Esophagus (tissue), 2 donors: Measurements from ENCODE around the gene DENND2D. TPM values are rescaled to one million over a fixed set of nuclear protein-coding genes. Genes with fewer than 3 reads are reported as not detected.

Source experiments
- H3K27ac ChIP-seq, 2 donors: one replicate each; pipeline ENCODE4 v1.5.1; 2013; ENCODE audit warnings: low read depth in 2 of 2, mild to moderate bottlenecking in 2 of 2, inconsistent platforms in 1 of 2, low read length in 1 of 2, moderate library complexity in 1 of 2
- H3K27me3 ChIP-seq, 2 donors: one replicate each; pipeline ENCODE4 v1.6.1; 2013; ENCODE audit warnings: low read length in 2 of 2, control low read depth in 1 of 2, mild to moderate bottlenecking in 1 of 2; ENCODE audit not compliant: insufficient read depth in 2 of 2, control insufficient read depth in 1 of 2
- H3K36me3 ChIP-seq, 2 donors: one replicate each; pipeline ENCODE4 v1.6.1; 2013; ENCODE audit warnings: low read length in 1 of 2; ENCODE audit not compliant: control insufficient read depth in 2 of 2, insufficient read depth in 2 of 2
- H3K4me1 ChIP-seq, 2 donors: one replicate each; pipeline ENCODE4 v1.6.1; 2013; ENCODE audit warnings: low read length in 1 of 2; ENCODE audit not compliant: control insufficient read depth in 2 of 2, insufficient read depth in 2 of 2
- H3K4me3 ChIP-seq, 2 donors: one replicate each; pipeline ENCODE4 v1.5.1; 2013; ENCODE audit warnings: low read length in 2 of 2, mild to moderate bottlenecking in 2 of 2, low read depth in 1 of 2, moderate library complexity in 1 of 2
- H3K9me3 ChIP-seq, 2 donors: one replicate each; pipeline ENCODE4 v1.6.1; 2013; ENCODE audit warnings: mild to moderate bottlenecking in 2 of 2, low read depth in 1 of 2, low read length in 1 of 2, moderate library complexity in 1 of 2; ENCODE audit not compliant: control insufficient read depth in 2 of 2, insufficient read depth in 1 of 2
- WGBS, 2 donors: extraction: QIAGEN DNeasy Blood & Tissue Kit; methylation state at CpG; one replicate each; pipeline ENCODE4 v1.1.7; 2013; 5-methylcytosine and 5-hydroxymethylcytosine counted together
- polyA plus RNA-seq, 2 donors: library from polyadenylated mRNA; stranded (reverse); fragments of 200-250 nt; gene quantifications; one replicate each; pipeline ENCODE4 v1.2.3, GENCODE V29; 2013
- donor health status: healthy with polysubstance abuse.
- donor health status: Bipolar disorder and iron deficiency.

Gene DENND2D
- polyA plus RNA-seq, 2 donors, result 39.1 to 54.8 TPM

DNA sequence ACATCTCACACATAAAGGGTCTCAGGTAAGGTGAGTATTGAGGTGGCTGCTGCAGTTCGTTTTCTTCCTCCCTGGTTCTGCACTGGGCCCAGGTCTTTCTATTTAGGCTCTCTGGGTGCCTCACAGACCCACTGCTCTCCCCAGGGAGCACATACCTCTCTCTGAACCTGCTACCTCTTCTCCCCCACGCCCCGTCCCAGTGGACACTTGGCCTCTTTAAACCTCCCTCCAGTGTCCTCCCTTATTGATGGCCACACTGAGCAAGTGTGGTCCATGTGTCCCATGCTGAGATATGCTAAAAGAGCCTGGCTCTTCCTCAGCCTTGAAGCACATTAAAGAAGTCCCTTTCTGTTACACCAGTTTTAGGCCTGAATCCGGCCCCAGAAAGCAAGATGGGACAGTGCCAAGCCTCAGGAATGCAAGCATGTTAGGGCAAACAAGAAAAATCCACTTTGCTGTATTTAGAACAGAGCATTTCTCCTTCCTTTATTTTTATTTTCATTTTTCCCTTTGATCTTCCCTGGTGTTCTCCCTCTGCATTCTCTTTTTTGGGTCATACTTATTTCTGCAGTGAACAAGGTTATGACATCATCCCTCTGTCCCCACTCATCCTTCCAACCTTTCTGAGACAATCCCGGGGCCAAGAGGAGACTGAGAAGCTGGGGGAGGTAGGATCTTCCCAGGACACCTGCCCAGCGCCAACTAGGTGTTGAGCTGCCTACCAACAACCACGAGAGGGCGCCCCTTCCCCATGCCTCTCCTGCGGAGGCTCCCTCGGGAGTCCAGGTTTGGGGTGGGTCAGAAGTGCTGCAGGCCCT lies 22.1 kb upstream of the DENND2D start:
- Histone ChIP-seq H3K4me1 (no peaks in the 10 kb centered on the region), H3K36me3 (no peaks in the 10 kb centered on the region), H3K9me3 (no peaks in the 10 kb centered on the region), H3K27ac (no peak overlapping the region), H3K4me3 (no peak overlapping the region), H3K27me3 (no peaks in the 10 kb centered on the region)
- 25 to 27% methylated on average over 10 of the region's 10 CpGs for WGBS, 2 donors

DNA sequence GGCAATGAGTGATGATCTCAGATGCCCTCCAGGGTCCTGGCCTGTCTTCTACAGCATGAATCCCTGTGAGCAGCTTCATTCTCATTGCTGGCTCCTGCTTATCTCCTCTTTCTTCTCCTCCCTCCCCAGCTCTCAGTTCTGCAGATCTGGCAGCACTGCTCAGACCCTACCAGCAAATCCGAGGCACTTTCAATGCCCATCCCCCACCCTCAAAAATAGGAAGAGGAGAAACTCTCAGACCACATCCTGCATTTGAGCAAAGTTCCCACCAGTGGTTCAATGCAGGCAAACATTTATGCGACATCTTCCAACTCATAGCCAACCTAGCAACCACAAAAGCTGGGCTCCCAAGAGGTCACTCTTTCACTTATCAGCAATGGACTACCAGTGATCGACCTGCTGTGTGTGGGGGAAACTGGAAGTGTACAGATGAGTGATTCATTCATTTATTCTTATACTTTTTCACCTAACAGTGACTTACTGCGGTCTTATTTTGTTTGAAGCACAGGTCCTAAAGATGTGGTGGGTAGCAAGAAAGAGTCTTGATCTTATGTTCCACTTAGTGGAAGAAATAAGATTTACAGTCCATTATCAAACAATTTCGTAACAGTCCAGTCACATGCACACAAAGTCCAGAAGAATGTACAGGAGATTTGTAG lies 21.3 kb upstream of the DENND2D start:
- H3K27ac ChIP-seq, result no peak overlapping the region
- H3K27me3 ChIP-seq, result no peaks in the 10 kb centered on the region
- H3K36me3 ChIP-seq, result no peaks in the 10 kb centered on the region
- no peak overlapping the region for H3K4me3 ChIP-seq
- H3K4me1 ChIP-seq, result no peaks in the 10 kb centered on the region
- WGBS, 2 donors, result 50 to 73% methylated on average over 5 of the region's 5 CpGs
- H3K9me3 ChIP-seq, result no peaks in the 10 kb centered on the region

DNA sequence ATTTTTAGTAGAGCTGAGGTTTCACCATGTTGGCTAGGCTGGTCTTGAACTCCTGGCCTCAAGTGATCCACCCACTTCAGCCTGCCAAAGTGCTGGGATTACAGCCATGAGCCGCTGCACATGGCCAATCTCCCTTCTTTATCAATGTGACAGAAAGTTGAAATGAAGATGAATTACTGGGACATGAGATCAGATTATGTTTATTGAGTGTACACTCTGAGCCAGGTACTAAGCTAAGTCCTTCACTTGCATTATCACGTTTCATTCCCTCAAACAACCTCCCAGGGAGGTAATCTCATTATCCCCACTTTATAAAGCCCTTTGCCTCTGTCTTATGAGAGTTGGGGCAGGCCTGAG lies 20.8 kb upstream of the DENND2D start:
- H3K4me3 ChIP-seq, result no peak overlapping the region
- no peaks in the 10 kb centered on the region for H3K36me3 ChIP-seq
- no peak overlapping the region for H3K27ac ChIP-seq
- H3K9me3 ChIP-seq, result no peaks in the 10 kb centered on the region
- H3K27me3 ChIP-seq, result no peaks in the 10 kb centered on the region
- 20 to 32% methylated on average over 2 of the region's 2 CpGs for WGBS, 2 donors
- H3K4me1 ChIP-seq, result no peaks in the 10 kb centered on the region

DNA sequence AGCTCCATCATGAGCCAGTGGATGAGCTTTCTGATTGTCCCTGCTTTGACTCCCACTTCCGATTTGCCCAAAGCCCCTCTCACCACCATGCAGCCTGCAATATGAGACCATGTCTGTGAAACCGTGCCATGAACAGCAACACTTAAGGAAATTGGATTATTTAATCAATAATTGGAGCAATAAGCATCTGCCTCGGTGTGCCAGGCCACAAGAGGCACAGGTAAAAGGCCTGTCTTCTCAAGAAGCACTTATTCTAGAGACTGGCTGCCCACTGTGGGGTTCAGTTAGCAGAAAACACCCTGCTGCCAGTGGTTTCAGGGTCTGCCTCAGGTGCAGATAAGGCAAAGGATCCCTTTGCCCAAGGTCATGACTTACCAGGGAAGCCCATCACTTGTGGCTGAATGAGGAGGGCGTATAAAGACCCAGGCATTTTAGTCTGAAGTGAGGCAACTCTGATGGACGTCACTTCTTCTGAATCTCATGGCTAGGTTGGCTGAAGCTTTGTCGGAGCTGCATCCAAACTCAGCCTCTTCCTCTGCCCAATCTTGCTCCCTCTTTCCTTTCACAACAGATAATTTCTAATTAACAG lies 19.9 kb upstream of the DENND2D start:
- H3K4me1 ChIP-seq, result no peaks in the 10 kb centered on the region
- WGBS, 2 donors, result 87 to 90% methylated on average over 6 of the region's 6 CpGs
- no peak overlapping the region for H3K4me3 ChIP-seq
- no peaks in the 10 kb centered on the region for H3K36me3 ChIP-seq
- H3K27ac ChIP-seq, result no peak overlapping the region
- H3K9me3 ChIP-seq, result no peaks in the 10 kb centered on the region
- H3K27me3 ChIP-seq, result no peaks in the 10 kb centered on the region

DNA sequence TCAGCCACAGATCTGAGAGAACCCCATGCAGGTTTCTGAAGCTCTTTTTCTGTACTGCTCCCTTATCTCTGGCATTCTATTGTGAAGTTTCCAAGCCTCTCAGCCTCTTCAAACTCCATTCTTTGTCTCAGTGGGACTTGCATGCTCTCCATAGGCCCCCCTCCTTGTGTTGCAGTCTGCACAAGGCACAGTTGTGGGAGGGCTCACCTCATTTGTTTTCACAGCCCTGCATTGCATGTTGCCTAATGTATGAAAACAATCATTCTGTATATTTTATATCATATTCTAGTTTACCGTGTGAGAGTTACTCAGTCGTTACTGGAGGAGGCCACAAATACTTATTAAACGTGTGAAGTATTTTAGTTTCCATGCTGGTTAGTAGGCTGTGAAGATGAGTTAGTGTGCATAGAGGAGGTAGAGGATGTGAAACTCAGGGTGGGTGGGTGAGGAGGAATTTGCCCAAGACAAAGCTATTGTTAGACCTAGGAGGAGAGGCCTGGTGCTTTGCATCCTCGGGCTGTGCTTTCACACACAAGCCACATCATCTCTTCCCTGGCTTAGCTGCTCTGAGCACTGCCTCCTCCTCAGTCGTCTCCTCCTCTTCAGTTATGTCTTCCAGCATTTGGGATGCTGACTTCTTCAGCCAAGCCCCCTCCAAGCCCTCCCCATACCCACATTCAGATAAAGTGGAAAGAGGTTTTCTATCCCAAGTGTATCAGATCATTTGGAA lies 19.3 kb upstream of the DENND2D start:
- no peaks in the 10 kb centered on the region for H3K36me3 ChIP-seq
- H3K4me1 ChIP-seq, result no peaks in the 10 kb centered on the region
- no peak overlapping the region for H3K4me3 ChIP-seq
- no peak overlapping the region for H3K27ac ChIP-seq
- WGBS, 2 donors, result 58 to 69% methylated on average over 5 of the region's 5 CpGs
- no peaks in the 10 kb centered on the region for H3K9me3 ChIP-seq
- no peaks in the 10 kb centered on the region for H3K27me3 ChIP-seq

DNA sequence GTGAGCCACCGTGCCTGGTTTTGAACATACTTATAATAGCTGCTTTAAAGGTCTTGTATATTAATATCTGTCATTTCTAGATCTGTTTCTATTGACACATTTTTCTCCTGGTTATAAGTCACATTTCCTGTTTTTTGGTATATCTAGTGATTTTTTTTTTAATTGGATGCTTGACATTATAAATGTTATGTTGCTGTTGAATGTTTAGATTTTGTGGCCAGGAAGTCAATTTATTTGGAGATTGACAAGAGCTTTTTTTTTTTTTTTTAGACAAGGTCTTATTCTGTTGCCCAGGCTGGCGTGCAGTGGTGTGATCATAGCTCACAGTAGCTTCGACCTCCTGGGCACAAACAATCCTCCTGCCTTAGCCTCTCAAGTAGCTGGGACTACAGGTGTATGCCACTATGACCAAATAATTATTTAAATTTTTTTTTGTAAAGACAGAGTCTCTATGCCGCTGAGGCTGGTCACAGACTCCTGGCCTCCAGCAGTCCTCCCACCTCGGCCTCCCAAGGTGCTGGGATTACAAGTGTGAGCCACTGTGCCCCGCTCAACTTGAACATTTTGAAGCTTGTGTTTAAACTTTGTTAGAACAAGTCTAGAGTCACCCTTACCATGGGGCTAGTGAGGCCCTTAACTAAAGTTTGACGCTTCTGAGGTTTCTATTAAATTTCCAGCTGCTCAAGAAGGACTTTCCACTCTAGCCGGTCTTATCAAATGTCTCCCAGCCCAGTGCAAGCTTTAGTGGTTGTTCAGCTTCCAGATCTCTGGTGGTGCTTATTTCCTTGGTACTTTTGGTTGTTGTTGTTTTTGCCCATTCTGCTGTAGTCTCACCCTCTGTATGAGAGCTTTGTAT lies 18.5 kb upstream of the DENND2D start:
- 85 to 92% methylated on average over 8 of the region's 8 CpGs for WGBS, 2 donors
- no peaks in the 10 kb centered on the region for H3K36me3 ChIP-seq
- no peak overlapping the region for H3K27ac ChIP-seq
- no peaks in the 10 kb centered on the region for H3K9me3 ChIP-seq
- no peak overlapping the region for H3K4me3 ChIP-seq
- H3K4me1 ChIP-seq, result no peaks in the 10 kb centered on the region
- H3K27me3 ChIP-seq, result no peaks in the 10 kb centered on the region

DNA sequence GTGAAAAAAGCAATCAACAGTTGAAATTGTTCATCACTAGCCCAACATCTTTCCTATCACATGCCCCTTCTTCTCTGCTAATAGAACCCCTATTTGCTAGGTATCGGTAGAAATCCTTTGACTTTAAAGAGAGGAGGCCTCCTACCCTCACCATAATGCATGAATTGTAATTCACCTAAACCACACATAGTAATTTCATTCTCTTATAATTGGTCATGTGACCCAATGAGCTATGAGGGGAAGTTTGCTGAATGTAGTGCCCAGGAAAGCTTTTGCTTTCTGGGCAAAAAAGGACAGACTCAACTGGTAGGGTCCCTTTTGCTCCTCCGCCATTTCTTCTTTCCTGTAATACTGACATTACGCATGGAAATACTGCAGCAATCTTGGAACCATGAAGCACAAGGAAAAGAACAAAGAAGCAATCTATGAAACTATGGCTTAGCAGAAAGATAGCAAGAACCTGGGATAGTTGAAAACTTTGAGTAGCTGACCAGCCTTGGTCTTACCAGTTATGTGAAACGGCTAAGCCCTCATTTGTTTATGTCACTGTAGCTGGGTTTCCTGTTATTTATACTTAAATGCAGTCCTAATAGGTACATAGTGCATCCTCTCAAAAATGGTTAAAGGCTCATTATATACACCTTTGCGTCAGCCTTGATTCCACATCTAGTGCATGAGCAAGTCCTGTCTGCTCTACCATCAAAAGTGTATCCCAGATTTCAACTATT lies 16.9 kb upstream of the DENND2D start:
- Histone ChIP-seq H3K36me3 (no peaks in the 10 kb centered on the region), H3K9me3 (no peaks in the 10 kb centered on the region), H3K4me3 (no peak overlapping the region), H3K4me1 (peaks cover 0 to 4% of the 10 kb centered on the region in 2 donors), H3K27ac (no peak overlapping the region), H3K27me3 (no peaks in the 10 kb centered on the region)
- 66 to 68% methylated on average over 5 of the region's 5 CpGs for WGBS, 2 donors

DNA sequence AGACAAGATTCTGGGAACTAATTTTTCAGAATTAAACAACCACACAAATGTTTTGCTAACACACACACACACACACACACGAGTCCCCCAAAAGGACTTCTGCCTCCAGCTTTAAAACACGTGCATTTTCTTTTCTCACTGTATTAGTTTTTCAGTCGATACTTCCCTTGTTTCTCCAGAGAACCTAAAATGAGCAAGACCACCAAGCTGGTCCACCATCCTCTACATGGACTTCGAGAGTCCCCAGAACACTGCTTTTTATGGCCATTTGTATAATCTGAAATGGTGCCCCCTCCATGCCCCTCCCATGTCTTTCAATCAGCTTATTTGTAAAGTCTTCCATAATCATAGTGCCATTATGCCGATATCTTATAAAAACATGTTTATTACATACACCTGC lies 16.3 kb upstream of the DENND2D start:
- Histone ChIP-seq H3K27me3 (no peaks in the 10 kb centered on the region), H3K4me3 (no peak overlapping the region), H3K27ac (peak overlapping the region in 1 of 2 donors; percentile 42), H3K36me3 (no peaks in the 10 kb centered on the region), H3K4me1 (peaks cover 0 to 4% of the 10 kb centered on the region in 2 donors), H3K9me3 (no peaks in the 10 kb centered on the region)
- 72 to 80% methylated on average over 5 of the region's 5 CpGs for WGBS, 2 donors
